ENCODE measurements around the gene GAD1.

Gene GAD1

DNA sequence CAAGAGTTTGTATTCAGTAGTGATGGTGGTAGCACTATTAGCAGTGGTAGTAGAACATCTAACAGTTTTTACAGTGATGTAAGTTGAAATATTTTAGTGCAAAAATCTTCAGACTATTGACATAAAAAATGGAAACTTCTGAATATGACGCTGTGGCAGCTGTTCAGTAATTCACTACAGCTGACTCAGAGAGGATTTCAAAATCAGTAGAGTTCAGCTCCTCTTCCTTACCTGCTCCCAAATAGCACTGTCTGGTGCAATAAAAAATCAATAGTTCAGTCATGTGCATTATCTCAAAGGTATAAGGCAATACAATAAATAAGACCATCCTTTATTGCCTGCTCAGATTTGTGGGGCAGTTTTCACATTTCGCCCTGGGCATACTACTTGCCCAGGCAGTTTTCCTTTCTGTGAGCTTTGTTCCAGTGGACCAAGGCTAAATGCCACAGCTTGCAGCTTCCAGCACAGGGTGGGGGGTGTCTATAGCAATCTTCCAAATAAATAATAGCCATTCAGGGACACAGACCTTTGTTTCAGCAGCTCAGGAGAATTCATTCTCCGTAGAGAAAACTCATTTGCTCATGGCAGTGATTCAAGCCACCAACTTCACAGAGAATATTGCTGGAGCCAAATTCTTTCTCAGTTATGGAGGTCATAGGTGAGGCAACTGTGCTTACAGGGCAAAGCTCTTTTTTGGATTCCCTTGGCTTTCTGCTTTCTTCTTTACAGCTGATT, 78.5 kb downstream of the GAD1 start:
- no peak for DNase-seq (ENCODE audit: low read depth, low spot score)

- DNase-seq (ENCODE audit: low read depth, low spot score), result no peak
Observed at GRCh38 chr2:170896622-170897021, 79.9 kb downstream of the GAD1 start.

DNA sequence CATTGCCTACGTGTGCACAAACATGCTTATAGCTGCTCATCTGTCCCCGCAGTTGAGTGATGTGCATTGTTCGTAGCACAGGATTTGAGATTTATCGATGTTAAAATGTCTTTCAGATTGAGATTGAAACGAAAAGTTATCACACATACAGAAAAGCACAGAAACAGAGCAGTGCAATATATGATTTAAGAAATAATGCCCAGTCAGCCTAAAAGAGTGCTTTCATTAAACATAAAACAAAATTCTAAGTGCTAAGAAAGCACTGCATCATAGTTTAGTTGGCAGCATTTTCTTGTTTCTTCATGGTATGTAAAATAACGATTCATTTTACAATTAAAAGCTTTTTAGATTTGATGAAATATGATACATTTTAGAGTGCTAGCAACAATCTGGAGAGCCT, 80.4 kb downstream of the GAD1 start:
- no peak for DNase-seq (ENCODE audit: low read depth, low spot score)

DNA sequence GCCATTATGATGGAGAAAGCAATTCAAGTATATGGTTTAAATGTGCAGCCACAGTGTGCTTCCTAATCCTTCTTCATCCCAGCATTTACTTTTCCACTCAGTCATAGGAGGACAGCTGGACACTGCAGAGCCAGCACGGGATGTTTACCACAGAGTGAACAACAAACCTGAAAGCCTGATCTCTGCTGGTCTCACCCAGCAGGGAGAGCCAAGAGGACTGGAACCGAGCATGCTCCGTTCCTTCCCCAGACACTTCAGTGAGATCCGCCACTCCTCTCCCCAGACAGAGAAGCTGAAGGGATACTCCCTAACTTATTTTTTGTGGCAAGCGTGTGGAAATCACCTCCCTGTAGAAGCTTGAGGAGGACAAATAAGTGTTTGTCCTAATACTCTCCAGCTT, 89.2 kb downstream of the GAD1 start:
- DNase-seq (ENCODE audit: low read depth, low spot score), result no peak
